GM20000 (cell line): Measurements from ENCODE around the gene BEX3.
"Not testable (repeated sequence)": the region's sequence is repeated elsewhere in the genome, so short reads cannot be mapped to it uniquely, and the experiment has no call there.

Experiments
- DNase-seq: peaks from one replicate; pipeline ENCODE4 v3.0.0; 2012; ENCODE audit warnings: low spot score
- CTCF ChIP-seq: IDR thresholded peaks from 2 replicates; pipeline ENCODE4 v1.5.1; 2012; ENCODE audit warnings: mild to moderate bottlenecking, control low read depth; ENCODE audit errors: extremely low read depth, missing control alignments

BEX3 gene

GRCh38 chrX:103376979-103377324 is 614 bp downstream of the BEX3 start:
- TF ChIP-seq CTCF, result no peak
- no peak for DNase-seq

DNA sequence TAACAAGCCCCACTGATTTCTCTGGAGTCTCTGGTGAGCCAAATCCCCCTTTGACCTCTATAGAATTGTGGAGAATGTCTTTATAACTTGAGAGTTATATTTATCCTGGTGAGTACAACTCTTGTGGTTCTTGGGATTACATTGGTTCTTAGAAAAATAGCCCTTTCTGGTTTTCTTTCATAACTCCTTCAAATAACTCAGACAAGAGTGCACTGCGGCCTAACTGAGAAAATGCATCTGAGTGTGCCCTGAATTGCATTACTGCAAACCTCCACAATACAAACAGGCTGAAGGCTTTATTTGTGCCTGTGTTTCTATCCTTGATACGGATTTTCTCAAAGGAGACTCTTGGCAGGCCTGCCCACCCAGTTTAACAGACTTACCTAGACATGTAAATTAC is 2.7 kb downstream of the BEX3 start:
- DNase-seq, result no peak
- no peak for TF ChIP-seq CTCF

DNA sequence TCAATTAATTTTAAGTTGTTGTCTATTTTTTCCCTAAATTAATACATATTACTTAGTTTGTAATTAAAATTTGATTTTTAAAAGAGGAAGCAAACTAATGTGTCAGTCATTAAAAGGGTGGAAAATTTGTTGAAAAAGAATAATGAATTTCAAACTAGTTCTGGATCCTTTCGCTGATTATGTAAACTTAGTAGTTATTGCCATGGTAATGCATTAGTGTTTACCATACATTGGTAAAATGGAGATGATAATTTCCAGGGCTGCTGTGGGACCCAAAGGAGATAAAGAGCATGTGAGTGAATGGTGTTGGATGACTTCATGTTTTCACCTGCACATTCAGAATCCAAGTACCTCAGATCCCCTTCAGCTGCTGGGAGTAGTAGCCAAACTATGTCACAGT is 6.5 kb downstream of the BEX3 start:
- no peak for DNase-seq
- no peak for TF ChIP-seq CTCF

- DNase-seq, result no peak
- TF ChIP-seq CTCF, result no peak
These were observed 8.3 kb downstream of the BEX3 start for GRCh38 chrX:103384672-103385071.

DNA sequence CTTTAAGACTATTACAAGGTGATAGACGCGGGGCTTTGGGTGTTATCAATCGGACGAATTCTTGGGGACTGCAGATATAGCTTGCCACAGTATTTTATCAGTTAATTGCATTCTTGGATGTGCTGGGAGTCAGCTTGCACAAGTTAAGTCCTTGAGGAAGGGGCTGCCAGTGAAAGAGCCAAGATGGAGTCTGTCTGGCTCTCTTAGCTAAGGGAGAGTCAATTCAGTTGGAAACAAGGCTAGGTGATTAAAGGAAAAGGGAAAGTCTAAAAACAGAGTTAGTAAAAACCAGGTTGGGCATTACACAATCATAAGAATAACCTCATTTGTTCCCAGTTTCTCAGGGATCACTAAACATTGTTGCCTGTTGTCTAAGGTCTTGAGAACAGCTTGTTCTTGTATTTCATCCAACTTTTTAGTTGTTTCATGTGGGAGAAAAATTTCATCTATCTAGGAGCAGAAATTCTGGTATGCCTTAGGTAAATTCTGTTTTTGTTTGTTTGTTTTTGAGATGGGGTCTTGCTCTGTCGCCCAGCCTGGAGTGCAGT is 9.0 kb downstream of the BEX3 start:
- DNase-seq, result not testable (repeated sequence)

DNA sequence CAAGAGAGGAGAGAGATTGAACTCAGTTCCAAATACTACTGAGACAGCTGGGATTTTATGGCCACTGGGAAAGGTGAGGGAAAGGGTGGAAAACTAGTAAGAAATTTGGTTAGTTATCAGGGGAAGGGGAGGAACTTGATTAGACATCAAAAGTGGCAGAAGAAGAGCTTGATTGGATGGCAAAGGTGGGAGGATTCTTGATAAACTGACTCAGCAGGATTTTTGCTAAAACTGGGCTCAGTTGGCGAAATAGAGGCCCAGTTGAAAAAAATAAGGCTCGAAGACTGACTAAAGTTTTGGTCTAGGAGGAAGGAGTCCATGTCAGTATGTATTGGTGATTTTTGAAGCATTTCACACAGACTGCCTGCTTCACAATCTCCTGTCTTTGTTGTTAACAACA is 10.0 kb downstream of the BEX3 start:
- no peak for DNase-seq
- no peak for TF ChIP-seq CTCF

DNA sequence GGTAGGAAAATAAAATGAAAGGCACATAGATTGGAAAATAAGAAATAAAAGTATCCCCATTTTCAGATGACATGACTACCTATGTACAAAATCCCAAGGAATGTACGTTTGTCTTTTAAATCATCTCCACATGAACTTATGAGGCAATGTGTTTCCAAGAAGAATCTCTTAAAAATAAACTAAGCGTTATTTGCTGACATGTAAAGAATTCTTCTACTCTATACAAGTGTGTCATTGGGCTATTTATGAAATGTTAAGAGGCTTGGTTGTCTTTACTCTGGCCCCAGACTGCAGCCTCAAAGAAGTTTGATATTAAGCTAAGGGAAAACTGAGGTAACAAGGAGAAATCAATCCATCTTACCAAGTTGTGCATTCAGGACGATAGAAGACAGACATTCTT is 17.1 kb downstream of the BEX3 start:
- no peak for DNase-seq
- TF ChIP-seq CTCF, result no peak

GRCh38 chrX:103396186-103396585 is 19.8 kb downstream of the BEX3 start:
- no peak for TF ChIP-seq CTCF
- no peak for DNase-seq
